Fibroblast of the aortic adventitia (primary cell): ENCODE results near the gene GSC2. TPM values are rescaled to one million over a fixed set of nuclear protein-coding genes. Genes with fewer than 3 reads are reported as not detected.

ENCODE experiments used
- DNase-seq: peaks from one replicate; pipeline ENCODE4 v3.0.0-alpha.2; 2010; ENCODE audit warnings: low read depth
- H3K4me3 ChIP-seq: 2 replicates; pipeline ENCODE4 v1.5.1; 2011; ENCODE audit warnings: low read depth, mild to moderate bottlenecking, control low read depth, low read length, moderate library complexity
- CTCF ChIP-seq: IDR thresholded peaks from 2 replicates; pipeline ENCODE4 v1.5.1; 2011; ENCODE audit warnings: mild to moderate bottlenecking, low read length, control low read depth, inconsistent platforms; ENCODE audit not compliant: insufficient read depth
- total RNA-seq: library from RNA; depleted of rRNA; stranded (reverse); fragments of >200 nt; gene quantifications from 2 replicates; pipeline ENCODE4 v1.2.3, GENCODE V29; 2012; ENCODE audit warnings: low replicate concordance

The GSC2 gene
- total RNA-seq, 1 donor: not detected

- peak overlapping the region; percentile 40 for H3K4me3 ChIP-seq
- no peak for DNase-seq
- TF ChIP-seq CTCF: no peak
Measured at GRCh38 chr22:19143212-19143611, 6.9 kb downstream of the GSC2 start.

GRCh38 chr22:19142394-19142793 is 7.7 kb downstream of the GSC2 start:
- H3K4me3 ChIP-seq: no peak overlapping the region
- no peak for DNase-seq
- TF ChIP-seq CTCF: no peak

GRCh38 chr22:19139974-19140373 is 10.1 kb downstream of the GSC2 start:
- no peak overlapping the region for H3K4me3 ChIP-seq
- TF ChIP-seq CTCF: no peak
- DNase-seq: no peak

- no peak for TF ChIP-seq CTCF
- DNase-seq: no peak
- H3K4me3 ChIP-seq: no peak overlapping the region
Measured at GRCh38 chr22:19139001-19139356, 11.1 kb downstream of the GSC2 start.

GRCh38 chr22:19138217-19139000 is 11.7 kb downstream of the GSC2 start:
- H3K4me3 ChIP-seq: no peak overlapping the region
- DNase-seq: no peak
- no peak for TF ChIP-seq CTCF

GRCh38 chr22:19137384-19138216 is 12.5 kb downstream of the GSC2 start:
- no peak for DNase-seq
- H3K4me3 ChIP-seq: no peak overlapping the region
- no peak for TF ChIP-seq CTCF
